ENCODE data around the gene MRPL47.
"Not testable (repeated sequence)": the region's sequence is repeated elsewhere in the genome, so short reads cannot be mapped to it uniquely, and the experiment has no call there.

MRPL47 gene

GRCh38 chr3:179604321-179605078 lies at the start of gene MRPL47, which contains the start of gene NDUFB5:
Gene MRPL47 (minus strand): TSS chr3:179604638. CDS start chr3:179604624, 14 bp downstream.
Gene NDUFB5 (plus strand): TSS chr3:179604794. CDS start chr3:179604816, 22 bp downstream.
- peak; percentile 96 for DNase-seq

GRCh38 chr3:179653096-179653797 lies 48.8 kb upstream of the MRPL47 start:
- DNase-seq: peak; percentile 70

GRCh38 chr3:179652447-179653095 lies 48.1 kb upstream of the MRPL47 start, which contains the start of gene USP13:
Gene USP13 (plus strand): TSS chr3:179653040. CDS start chr3:179653226, 186 bp downstream.
- peak; percentile 88 for DNase-seq

- DNase-seq: peak; percentile 34
Observed at GRCh38 chr3:179651687-179652446, 47.4 kb upstream of the MRPL47 start.

GRCh38 chr3:179646177-179646576 lies 41.7 kb upstream of the MRPL47 start:
- DNase-seq: no peak

- DNase-seq: not testable (repeated sequence)
Observed at GRCh38 chr3:179643837-179644236, 39.4 kb upstream of the MRPL47 start.

GRCh38 chr3:179642871-179643270 lies 38.4 kb upstream of the MRPL47 start:
- DNase-seq: no peak

- no peak for DNase-seq
Observed at GRCh38 chr3:179640469-179640868, 36.0 kb upstream of the MRPL47 start.

- no peak for DNase-seq
Observed at GRCh38 chr3:179630753-179631451, 26.5 kb upstream of the MRPL47 start.

GRCh38 chr3:179624451-179624850 lies 20.0 kb upstream of the MRPL47 start:
- no peak for DNase-seq

- DNase-seq: no peak
Observed at GRCh38 chr3:179622023-179622422, 17.6 kb upstream of the MRPL47 start.

- no peak for DNase-seq
Observed at GRCh38 chr3:179615458-179616173, 11.2 kb upstream of the MRPL47 start.

GRCh38 chr3:179613807-179614206 lies 9.4 kb upstream of the MRPL47 start:
- DNase-seq: no peak

GRCh38 chr3:179610066-179610465 lies 5.6 kb upstream of the MRPL47 start:
- DNase-seq: no peak

GRCh38 chr3:179608931-179609720 lies 4.7 kb upstream of the MRPL47 start:
- DNase-seq: peak; percentile 2

GRCh38 chr3:179606534-179607085 lies 2.2 kb upstream of the MRPL47 start:
- DNase-seq: no peak

GRCh38 chr3:179603831-179604230 lies 607 bp downstream of the MRPL47 start:
- peak; percentile 17 for DNase-seq

GRCh38 chr3:179603321-179603720 lies 1.1 kb downstream of the MRPL47 start:
- DNase-seq: no peak

GRCh38 chr3:179599531-179599930 lies 4.9 kb downstream of the MRPL47 start:
- no peak for DNase-seq

- DNase-seq: no peak
Observed at GRCh38 chr3:179591313-179591712, 13.1 kb downstream of the MRPL47 start.
